ENCODE data around the gene WDR18.

GRCh38 chr19:944171-944567, 40.0 kb upstream of the WDR18 start:
- TF ChIP-seq CTCF (optimal IDR thresholded peaks at IDR 0.05 in 1 of 3, IDR thresholded peaks at IDR 0.05 in 1 of 3, conservative IDR thresholded peaks at IDR 0.05 in 1 of 3; ENCODE audit: extremely low read depth in 1 of 3, insufficient read depth in 2 of 3, low read length in 3 of 3) (no peak), EZH2 (IDR thresholded peaks at IDR 0.05; ENCODE audit: low read length) (no peak)

Data from keratinocyte (primary cell).